ENCODE data around the gene GPC4.
"Not testable (repeated sequence)": the region's sequence is repeated elsewhere in the genome, so short reads cannot be mapped to it uniquely, and the experiment has no call there.

Gene GPC4

DNA sequence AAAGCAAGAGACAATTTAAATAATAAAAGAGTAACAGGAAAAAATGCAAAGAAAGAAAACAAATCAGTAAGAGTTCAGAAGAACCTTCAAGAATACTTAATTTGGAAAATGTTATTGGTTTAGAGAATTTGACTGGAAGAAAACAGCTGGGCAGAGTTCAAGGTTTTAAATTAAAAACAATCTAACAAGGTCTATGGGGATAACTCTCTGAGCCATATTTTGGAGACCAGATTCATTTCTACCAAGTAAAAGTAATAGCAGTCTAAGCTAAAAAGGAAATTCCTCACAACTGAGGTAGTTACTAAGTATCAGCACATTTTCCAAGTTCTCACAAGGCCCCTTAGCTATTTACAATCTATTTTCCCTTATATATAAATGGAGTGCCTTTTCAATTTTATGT is 114.7 kb downstream of the GPC4 start:
- DNase-seq: no peak

DNA sequence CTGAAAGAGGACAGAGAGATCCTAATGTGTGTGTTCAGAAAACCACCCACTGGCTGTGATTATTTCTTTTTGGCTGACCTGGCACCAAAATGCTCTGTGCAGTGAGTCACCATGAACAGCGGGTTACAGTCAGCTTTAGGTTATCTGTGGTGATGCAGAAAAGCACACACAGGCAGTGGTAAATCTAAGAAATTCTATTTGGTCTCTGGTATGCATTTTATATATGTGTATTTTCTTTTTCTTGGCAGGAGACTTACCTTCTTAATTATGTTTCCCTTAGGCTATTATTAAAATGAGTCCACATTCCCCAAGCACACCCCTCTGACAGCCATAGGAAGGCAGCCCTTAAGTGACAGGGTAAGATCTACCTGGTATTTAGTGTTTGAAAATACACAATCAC is 118.0 kb downstream of the GPC4 start:
- DNase-seq: no peak

DNA sequence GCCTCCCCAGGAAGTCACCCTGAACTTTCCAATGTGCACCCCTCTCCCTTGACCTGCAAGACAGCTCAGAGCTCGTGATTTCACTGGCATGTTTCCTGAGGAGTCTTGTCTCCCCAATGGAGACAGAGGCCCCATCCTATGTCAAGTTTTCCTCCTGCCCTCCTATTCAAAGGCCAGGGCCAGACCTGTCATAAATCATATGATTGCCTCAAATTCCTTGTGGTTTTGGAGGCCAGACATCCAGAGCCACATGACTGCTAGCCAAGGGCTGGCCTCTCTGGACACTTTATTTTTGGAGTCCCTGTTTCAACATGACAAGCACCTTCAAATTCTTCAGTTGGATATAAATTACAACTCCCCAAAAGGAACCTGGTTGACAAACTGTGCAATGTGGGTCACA is 121.2 kb downstream of the GPC4 start:
- no peak for DNase-seq

DNA sequence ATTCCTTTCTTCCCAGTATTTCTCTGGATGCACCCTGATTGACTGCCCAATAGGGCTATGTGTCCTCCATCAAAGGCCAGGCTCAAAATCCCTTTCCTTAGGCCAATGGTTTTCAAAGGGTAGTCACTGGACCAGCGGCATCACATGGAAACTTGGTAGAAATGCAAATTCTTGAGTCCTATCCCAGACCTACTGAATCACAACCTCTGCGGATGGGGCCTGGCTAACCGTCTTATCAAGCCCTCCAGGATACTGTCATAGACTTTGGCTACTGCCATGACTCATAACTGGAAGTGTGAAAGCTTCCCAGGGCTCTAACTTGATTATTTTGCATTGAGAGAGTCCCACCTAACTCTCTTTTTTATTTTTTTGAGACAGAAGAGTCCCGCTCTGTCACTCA is 125.2 kb downstream of the GPC4 start:
- no peak for DNase-seq

DNA sequence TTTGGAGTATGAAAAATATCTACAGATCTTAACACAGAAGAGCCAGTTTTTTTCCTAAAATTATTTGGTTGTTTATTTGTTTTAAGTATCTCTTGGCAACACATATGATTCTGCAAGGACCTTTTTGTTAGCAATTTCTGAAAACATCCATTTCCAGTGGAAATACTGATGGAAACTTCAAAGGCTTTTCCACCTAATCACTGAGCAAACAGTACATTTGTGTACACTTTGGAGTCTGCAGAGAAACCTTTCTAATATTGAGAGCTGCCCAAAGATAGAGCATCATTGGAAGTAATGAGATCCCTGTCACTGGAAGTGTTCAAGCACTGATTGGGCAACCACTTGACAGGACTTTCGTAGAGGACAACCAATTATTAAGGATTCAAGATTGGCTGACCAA is 127.4 kb downstream of the GPC4 start:
- DNase-seq: no peak

DNA sequence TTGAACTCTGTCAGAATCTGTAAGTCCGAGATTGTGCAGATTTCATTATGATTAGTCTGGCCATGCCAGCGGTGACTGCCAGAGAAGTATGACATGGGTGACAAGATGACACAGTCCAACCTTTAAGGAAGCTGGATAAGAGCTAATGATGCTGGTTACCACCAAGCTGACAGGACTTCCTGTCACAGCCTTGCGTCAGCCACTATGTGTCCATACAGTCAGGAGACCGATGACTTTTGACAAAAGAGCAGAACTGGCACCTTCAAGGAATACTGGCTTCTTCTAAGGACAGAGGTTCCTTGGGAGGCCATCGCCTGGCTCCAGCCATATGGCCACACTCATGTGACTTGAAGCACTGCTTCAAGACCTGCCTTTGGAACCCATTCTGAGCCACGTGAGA is 129.9 kb downstream of the GPC4 start:
- no peak for DNase-seq

DNA sequence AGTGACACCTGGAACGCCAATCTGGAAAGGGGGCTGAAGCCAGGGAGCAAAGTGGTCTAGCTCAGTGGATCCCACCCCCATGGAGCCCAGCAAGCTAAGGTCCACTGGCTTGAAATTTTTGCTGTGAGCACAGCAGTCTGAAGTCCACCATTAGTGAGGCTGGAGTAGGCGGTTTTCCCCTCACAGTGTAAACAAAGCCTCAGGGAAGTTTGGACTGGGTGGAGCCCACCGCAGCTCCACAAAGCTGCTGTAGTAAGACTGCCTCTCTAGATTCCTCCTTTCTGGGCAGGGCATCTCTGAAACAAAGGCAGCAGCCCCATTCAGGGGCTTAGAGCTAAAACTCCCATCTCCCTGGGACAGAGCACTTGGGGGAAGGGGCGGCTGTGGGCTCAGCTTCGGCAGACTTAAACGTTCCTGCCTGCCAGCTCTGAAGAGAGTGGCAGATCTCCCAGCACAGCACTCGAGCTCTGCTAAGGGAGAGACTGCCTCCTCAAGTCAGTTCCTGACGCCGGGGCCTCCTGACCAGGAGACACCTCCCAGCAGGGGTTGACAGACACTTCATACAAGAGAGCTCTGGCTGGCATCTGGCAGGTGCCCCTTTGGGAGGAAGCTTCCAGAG is 136.1 kb downstream of the GPC4 start:
- DNase-seq: not testable (repeated sequence)

DNA sequence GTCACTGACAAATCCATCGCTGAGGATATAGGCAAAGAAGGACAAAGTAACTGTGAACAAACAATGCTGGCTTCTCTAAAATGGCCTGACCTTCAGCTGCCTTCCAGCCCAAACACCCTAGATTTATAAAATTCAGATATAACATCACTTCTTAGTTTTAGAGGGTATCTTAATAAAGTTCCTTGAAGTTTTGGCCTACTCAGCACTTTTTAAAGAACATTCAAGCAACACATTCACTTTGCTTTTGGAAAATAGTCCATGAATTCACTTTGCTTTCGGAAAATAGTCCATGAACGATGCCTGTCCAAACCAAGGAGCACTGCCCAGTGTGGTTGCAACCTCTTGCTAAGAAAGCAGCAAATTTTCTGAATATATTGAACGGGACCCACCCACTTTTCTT is 142.1 kb downstream of the GPC4 start:
- no peak for DNase-seq

GRCh38 chrX:133269168-133269567 is 146.1 kb downstream of the GPC4 start:
- no peak for DNase-seq

DNA sequence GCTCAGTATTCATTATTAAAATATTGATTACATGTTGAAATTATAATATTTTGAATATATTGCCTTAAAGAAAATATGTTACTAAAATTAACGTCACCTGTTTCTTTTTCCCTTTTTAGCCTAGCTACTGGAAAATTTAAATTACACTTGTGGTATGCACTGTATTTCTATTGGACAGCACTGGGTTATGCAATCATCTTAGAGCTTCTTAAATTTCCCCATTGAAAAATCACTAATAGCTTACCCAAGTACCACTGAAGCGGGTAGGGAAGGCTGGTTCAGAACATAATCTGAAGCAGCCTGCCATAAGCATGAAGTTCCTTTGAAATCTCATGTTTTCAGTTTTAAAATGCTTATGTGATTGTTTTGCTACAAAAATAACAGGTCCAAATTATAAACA is 147.7 kb downstream of the GPC4 start:
- DNase-seq: no peak

DNA sequence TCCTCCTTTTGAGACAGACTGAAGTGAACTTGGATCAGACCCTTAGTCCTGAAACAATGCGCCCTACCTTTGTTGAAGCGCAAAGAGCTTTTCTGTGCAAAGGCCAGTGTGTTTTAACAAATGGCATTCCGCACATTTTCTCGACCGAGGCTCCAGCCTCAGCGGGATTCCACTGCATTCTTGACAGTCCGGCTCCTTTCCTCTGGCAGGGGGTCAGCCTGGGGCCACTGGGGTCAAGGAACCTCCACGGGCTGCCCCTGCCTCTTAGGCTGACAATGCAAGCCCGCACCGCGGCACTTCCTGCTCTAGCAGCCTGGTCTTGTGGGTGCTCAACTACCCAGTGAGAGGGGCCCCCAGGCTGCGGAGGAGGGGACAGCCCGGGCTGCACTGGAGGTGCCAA is 150.0 kb downstream of the GPC4 start:
- no peak for DNase-seq

DNA sequence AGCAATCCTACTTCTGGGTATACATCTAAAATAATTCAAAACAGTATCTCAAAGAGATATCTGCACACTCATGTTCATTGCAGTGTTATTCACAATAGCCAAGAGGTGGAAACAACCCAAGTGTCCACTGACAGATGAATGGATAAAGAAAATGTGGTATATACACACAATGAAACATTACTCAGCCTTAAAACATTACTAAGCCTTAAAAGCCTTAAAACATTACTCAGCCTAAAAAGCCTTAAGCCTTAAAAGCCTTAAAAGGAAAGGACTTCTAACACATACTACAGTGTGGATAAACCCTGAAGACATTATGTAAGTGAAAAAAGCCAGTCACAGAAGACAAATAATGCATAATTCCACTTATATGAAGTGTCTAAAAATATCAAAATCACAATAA is 156.8 kb downstream of the GPC4 start:
- DNase-seq: no peak

DNA sequence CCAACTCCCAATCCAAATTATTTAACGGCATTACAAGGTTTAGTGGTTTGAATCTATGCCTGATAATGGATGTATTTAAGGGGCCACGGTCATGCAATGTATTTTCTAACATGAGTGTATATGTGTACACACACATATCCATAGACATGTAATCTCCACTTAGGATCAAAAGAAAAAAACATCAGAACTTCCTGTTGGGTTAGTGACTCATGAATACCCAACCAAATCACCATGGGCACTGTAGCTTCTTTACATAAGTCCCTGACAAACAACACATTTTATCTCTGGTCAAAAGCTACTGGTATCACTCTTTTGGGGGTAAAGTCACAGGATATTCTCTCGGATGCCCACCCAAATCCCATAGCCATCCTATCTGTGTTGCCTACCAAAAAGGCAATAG is 160.6 kb downstream of the GPC4 start:
- no peak for DNase-seq

DNA sequence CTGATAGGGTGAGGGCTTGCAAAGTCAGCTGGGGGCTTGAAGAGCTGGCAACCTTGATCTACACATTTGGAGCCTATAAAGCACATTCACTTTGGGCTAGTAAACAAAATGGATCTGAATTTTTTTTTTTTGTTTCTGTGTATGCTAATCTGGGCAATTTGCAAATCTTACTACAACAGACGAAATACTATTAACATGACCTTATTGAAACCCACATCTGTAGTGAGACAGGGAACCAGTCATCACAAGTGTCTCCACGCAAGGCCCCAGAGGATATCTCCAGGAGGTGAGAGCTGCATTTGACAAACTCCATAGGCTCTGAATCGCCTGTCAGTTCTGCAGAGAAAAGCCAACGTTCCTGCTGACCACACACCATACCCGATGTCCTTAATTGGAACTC is 164.1 kb downstream of the GPC4 start:
- DNase-seq: no peak

GRCh38 chrX:133250184-133251100 is 164.8 kb downstream of the GPC4 start:
- DNase-seq: no peak
